H9 (cell line): ENCODE results near the gene CD47. TPM values are rescaled to one million over a fixed set of nuclear protein-coding genes. Genes with fewer than 3 reads are reported as not detected.

Experiments
- DNase-seq: peaks from one replicate; pipeline ENCODE4 v3.0.0-alpha.2; 2017
- H2AFZ ChIP-seq: one replicate; pipeline ENCODE4 v1.6.1; 2013; ENCODE audit warnings: mild to moderate bottlenecking, low read length, control low read depth, moderate library complexity
- H2AK5ac ChIP-seq: 2 replicates; pipeline ENCODE4 v1.6.1; 2013; ENCODE audit warnings: low read length, control low read depth, mixed read lengths; ENCODE audit not compliant: insufficient read length
- H2BK120ac ChIP-seq: one replicate; pipeline ENCODE4 v1.6.1; 2013; ENCODE audit warnings: low read depth, mild to moderate bottlenecking, low read length, control low read depth, inconsistent platforms; ENCODE audit not compliant: poor library complexity, severe bottlenecking
- H2BK12ac ChIP-seq: 2 replicates; pipeline ENCODE4 v1.6.1; 2013; ENCODE audit warnings: low read length, control low read depth, mixed read lengths, low read depth; ENCODE audit not compliant: insufficient read length
- H2BK15ac ChIP-seq: 2 replicates; pipeline ENCODE4 v1.6.1; 2013; ENCODE audit warnings: low read depth, low read length, control low read depth
- H2BK20ac ChIP-seq: one replicate; pipeline ENCODE4 v1.6.1; 2013; ENCODE audit warnings: low read depth, mild to moderate bottlenecking, low read length, control low read depth, inconsistent platforms; ENCODE audit not compliant: poor library complexity, severe bottlenecking
- H2BK5ac ChIP-seq: 2 replicates; pipeline ENCODE4 v1.6.1; 2013; ENCODE audit warnings: low read length, control low read depth, mixed read lengths; ENCODE audit not compliant: insufficient read length
- H3K14ac ChIP-seq: 2 replicates; pipeline ENCODE4 v1.6.1; 2013; ENCODE audit warnings: low read length, control low read depth; ENCODE audit not compliant: insufficient read depth
- H3K18ac ChIP-seq: 2 replicates; pipeline ENCODE4 v1.6.1; 2013; ENCODE audit warnings: low read depth, mild to moderate bottlenecking, mixed read lengths, low read length, control low read depth; ENCODE audit not compliant: insufficient read length
- H3K23ac ChIP-seq: 2 replicates; pipeline ENCODE4 v1.6.1; 2013; ENCODE audit warnings: low read length, control low read depth, mixed read lengths, low read depth; ENCODE audit not compliant: insufficient read length
- H3K23me2 ChIP-seq: 2 replicates; pipeline ENCODE4 v1.6.1; 2013; ENCODE audit warnings: low read depth, mild to moderate bottlenecking, mixed read lengths, low read length, control low read depth; ENCODE audit not compliant: insufficient read length, poor library complexity, severe bottlenecking
- H3K27ac ChIP-seq: 2 replicates; pipeline ENCODE4 v1.5.1; 2013; ENCODE audit warnings: low read length, control low read depth, mixed read lengths, low read depth; ENCODE audit not compliant: insufficient read length
- H3K27me3 ChIP-seq: 2 replicates; pipeline ENCODE4 v1.6.1; 2013; ENCODE audit warnings: low read length, control low read depth, inconsistent platforms; ENCODE audit not compliant: insufficient read depth
- H3K4ac ChIP-seq: 2 replicates; pipeline ENCODE4 v1.6.1; 2013; ENCODE audit warnings: low read depth, mild to moderate bottlenecking, control low read depth, inconsistent platforms, low read length, moderate library complexity
- H3K4me1 ChIP-seq: 2 replicates; pipeline ENCODE4 v1.6.1; 2013; ENCODE audit warnings: low read length, control low read depth, inconsistent platforms; ENCODE audit not compliant: insufficient read depth
- H3K4me2 ChIP-seq: 2 replicates; pipeline ENCODE4 v1.6.1; 2013; ENCODE audit warnings: low read length, control low read depth, mixed read lengths; ENCODE audit not compliant: insufficient read length, insufficient read depth
- H3K56ac ChIP-seq: 2 replicates; pipeline ENCODE4 v1.6.1; 2013; ENCODE audit warnings: low read depth, mild to moderate bottlenecking, mixed read lengths, low read length, control low read depth; ENCODE audit not compliant: insufficient read length
- H3K79me1 ChIP-seq: 2 replicates; pipeline ENCODE4 v1.6.1; 2013; ENCODE audit warnings: low read depth, mild to moderate bottlenecking, moderate library complexity, low read length, control low read depth, inconsistent platforms; ENCODE audit not compliant: insufficient read depth, poor library complexity, severe bottlenecking
- H3K79me2 ChIP-seq: 2 replicates; pipeline ENCODE4 v1.6.1; 2013; ENCODE audit warnings: low read length, control low read depth, inconsistent platforms; ENCODE audit not compliant: insufficient read depth
- H3K9ac ChIP-seq: 2 replicates; pipeline ENCODE4 v1.6.1; 2013; ENCODE audit warnings: low read length, control low read depth, mixed read lengths; ENCODE audit not compliant: insufficient read length; ENCODE audit errors: extremely low read depth
- H3K9me3 ChIP-seq: one replicate; pipeline ENCODE4 v1.6.1; 2013; ENCODE audit warnings: low read depth, low read length, inconsistent platforms; ENCODE audit not compliant: control insufficient read depth
- H3T11ph ChIP-seq: one replicate; pipeline ENCODE4 v1.6.1; 2013; ENCODE audit warnings: mild to moderate bottlenecking, low read length, control low read depth, inconsistent platforms
- H4K20me1 ChIP-seq: one replicate; pipeline ENCODE4 v1.6.1; 2013; ENCODE audit not compliant: control insufficient read depth, insufficient read length, insufficient read depth
- H4K5ac ChIP-seq: 2 replicates; pipeline ENCODE4 v1.6.1; 2013; ENCODE audit warnings: low read depth, mild to moderate bottlenecking, mixed read lengths, low read length, control low read depth; ENCODE audit not compliant: insufficient read length
- H4K8ac ChIP-seq: replicated peaks from 2 replicates; pipeline ENCODE4 v1.6.1; 2013; ENCODE audit warnings: low read length, control low read depth, mixed read lengths, low read depth; ENCODE audit not compliant: insufficient read length
- H4K91ac ChIP-seq: 2 replicates; pipeline ENCODE4 v1.6.1; 2013; ENCODE audit warnings: low read depth, mild to moderate bottlenecking, moderate library complexity, mixed read lengths, low read length, control low read depth; ENCODE audit not compliant: insufficient read length
- H3K27ac Mint-ChIP-seq, 3 experiments: 2 replicates in 2 of 3; 3 replicates in 1 of 3; pipeline ENCODE4 v1.8.0; 2020 to 2021; ENCODE audit warnings: mixed read lengths in 3 of 3, mild to moderate bottlenecking in 1 of 3, moderate library complexity in 1 of 3
- H3K27me3 Mint-ChIP-seq: 2 replicates; pipeline ENCODE4 v1.8.0; 2021; ENCODE audit warnings: low read depth, mild to moderate bottlenecking, moderate library complexity, mixed read lengths
- H3K36me3 Mint-ChIP-seq, 3 experiments: 2 replicates in 2 of 3; 3 replicates in 1 of 3; pipeline ENCODE4 v1.8.0; 2020 to 2021; ENCODE audit warnings: low read depth in 3 of 3, mixed read lengths in 3 of 3; ENCODE audit not compliant: insufficient read depth in 1 of 3
- H3K4me1 Mint-ChIP-seq, 2 experiments: 2 replicates each; pipeline ENCODE4 v1.8.0; 2020; ENCODE audit warnings: mixed read lengths in 2 of 2
- H3K4me3 Mint-ChIP-seq, 2 experiments: 2 replicates in 1 of 2; 3 replicates in 1 of 2; pipeline ENCODE4 v1.8.0; 2020 to 2021; ENCODE audit warnings: mild to moderate bottlenecking in 2 of 2, mixed read lengths in 2 of 2, moderate library complexity in 1 of 2
- H3K9me3 Mint-ChIP-seq, 2 experiments: 2 replicates in 1 of 2; 3 replicates in 1 of 2; pipeline ENCODE4 v1.8.0; 2020; ENCODE audit warnings: mild to moderate bottlenecking in 2 of 2, mixed read lengths in 2 of 2, moderate library complexity in 1 of 2
- CTCF ChIP-seq: fragments of 200-600 bp; sonication (generic); conservative IDR thresholded peaks from 3 replicates; pipeline ENCODE4 v1.8.0; 2021; ENCODE audit warnings: antibody characterized with exemption, mild to moderate bottlenecking
- WGBS: extraction: QIAGEN DNeasy Blood & Tissue Kit; methylation state at CpG from one replicate; pipeline ENCODE4 v1.1.7; 2013; ENCODE audit warnings: missing lambda C conversion rate, low lambda C conversion rate, mixed read lengths; ENCODE audit not compliant: insufficient read length; ENCODE audit errors: extremely low coverage; 5-methylcytosine and 5-hydroxymethylcytosine counted together
- total RNA-seq: library from RNA; stranded (reverse); gene quantifications from 2 replicates; pipeline ENCODE4 v1.2.1, GENCODE V29; 2021

CD47 gene
- total RNA-seq, 1 experiment from 2014 or later = 15.4 TPM

- Histone ChIP-seq H3K9ac (no peak overlapping the region), H3K4ac (no peak overlapping the region), H3K14ac (no peak overlapping the region), H3K4me1 (no peaks in the 10 kb centered on the region), H3T11ph (no peak overlapping the region), H2BK12ac (no peak overlapping the region), H3K18ac (no peak overlapping the region), H3K56ac (no peak overlapping the region), H3K23ac (no peak overlapping the region), H3K79me2 (no peaks in the 10 kb centered on the region), H4K5ac (no peak overlapping the region), H3K9me3 (no peaks in the 10 kb centered on the region), H3K79me1 (no peaks in the 10 kb centered on the region), H2BK5ac (no peak overlapping the region), H2BK20ac (no peak overlapping the region), H2BK15ac (no peak overlapping the region), H2AK5ac (no peak overlapping the region), H2AFZ (no peak overlapping the region), H2BK120ac (no peak overlapping the region), H4K91ac (no peak overlapping the region), H3K27me3 (peaks cover 3% of the 10 kb centered on the region; the same call in 1 of the 2 replicates), H4K8ac (no peak overlapping the region), H3K23me2 (peaks cover 5% of the 10 kb centered on the region), H3K27ac (no peak overlapping the region), H3K4me2 (no peak overlapping the region), H4K20me1 (no peaks in the 10 kb centered on the region)
- H3K4me1 Mint-ChIP-seq = peaks cover 4 to 11% of the 10 kb centered on the region in 2 experiments; a peak in 3 of 4 replicates
- WGBS = no CpG with 5 or more reads among the region's 3 CpGs
- H3K9me3 Mint-ChIP-seq = peaks cover 3 to 4% of the 10 kb centered on the region in 2 experiments; a peak in 4 of 5 replicates
- H3K36me3 Mint-ChIP-seq = no peaks in the 10 kb centered on the region; a peak in 1 of 7 replicates
- no peak for DNase-seq
- peak overlapping the region in 1 of 2 experiments; percentile 82; a peak in 2 of 5 replicates for H3K4me3 Mint-ChIP-seq
- H3K27ac Mint-ChIP-seq = no peak overlapping the region
- peaks cover 46% of the 10 kb centered on the region for H3K27me3 Mint-ChIP-seq
- no peak for TF ChIP-seq CTCF
Measured at GRCh38 chr3:108092501-108092900, 1.7 kb upstream of the CD47 start.
